CD8-positive, alpha-beta memory T cell (primary cell): ENCODE data around the gene AGPAT1. TPM values are rescaled to one million over a fixed set of nuclear protein-coding genes. Genes with fewer than 3 reads are reported as not detected.

Source experiments
- CTCF ChIA-PET: fragments of 350-600 bp; sonication (Branson Sonifier 250); formaldehyde crosslinking; loops from one replicate; lab custom pipeline; 2021; ENCODE audit warnings: antibody characterized with exemption; lab: Charles Lee
- POLR2A ChIA-PET: fragments of 350-600 bp; sonication (Branson Sonifier 250); formaldehyde crosslinking; loops from one replicate; lab custom pipeline; 2021; ENCODE audit warnings: antibody characterized with exemption; lab: Charles Lee
- DNase-seq, 5 donors: peaks; one replicate each; pipeline versions ENCODE4 v3.0.0 to v3.0.0-alpha.2; 2020 to 2022; ENCODE audit warnings: mixed read lengths in 1 of 5
- H3K27ac ChIP-seq: one replicate; pipeline ENCODE4 v1.7.0; 2013; ENCODE audit warnings: low read depth, mild to moderate bottlenecking, low read length, moderate library complexity
- H3K27me3 ChIP-seq: 2 replicates; pipeline ENCODE4 v1.7.0; 2013; ENCODE audit warnings: low read length, mild to moderate bottlenecking; ENCODE audit not compliant: insufficient read depth, poor library complexity, severe bottlenecking
- H3K36me3 ChIP-seq: 2 replicates; pipeline ENCODE4 v1.7.0; 2013; ENCODE audit warnings: mild to moderate bottlenecking, low read length, moderate library complexity; ENCODE audit not compliant: insufficient read depth
- H3K4me1 ChIP-seq: 2 replicates; pipeline ENCODE4 v1.7.0; 2013; ENCODE audit warnings: mild to moderate bottlenecking, low read length, moderate library complexity; ENCODE audit not compliant: insufficient read depth
- H3K4me3 ChIP-seq: 2 replicates; pipeline ENCODE4 v1.7.0; 2013; ENCODE audit warnings: mild to moderate bottlenecking, low read length
- H3K9me3 ChIP-seq: 2 replicates; pipeline ENCODE4 v1.7.0; 2013; ENCODE audit warnings: mild to moderate bottlenecking, low read length
- H3K27ac Mint-ChIP-seq, 8 donors: one replicate each; pipeline ENCODE4 v1.8.0; 2020 to 2021; ENCODE audit warnings: mixed read lengths in 8 of 8, mild to moderate bottlenecking in 6 of 8, inconsistent platforms in 3 of 8, moderate library complexity in 3 of 8
- H3K27me3 Mint-ChIP-seq, 2 donors: one replicate each; pipeline ENCODE4 v1.8.0; 2020 to 2021; ENCODE audit warnings: mixed read lengths in 2 of 2, mild to moderate bottlenecking in 1 of 2, moderate library complexity in 1 of 2
- H3K36me3 Mint-ChIP-seq, 3 donors: one replicate each; pipeline ENCODE4 v1.8.0; 2020 to 2021; ENCODE audit warnings: mixed read lengths in 3 of 3, inconsistent platforms in 1 of 3, mild to moderate bottlenecking in 1 of 3
- H3K4me1 Mint-ChIP-seq, 3 donors: one replicate each; pipeline ENCODE4 v1.8.0; 2020 to 2021; ENCODE audit warnings: mixed read lengths in 3 of 3, inconsistent platforms in 1 of 3, mild to moderate bottlenecking in 1 of 3
- H3K4me3 Mint-ChIP-seq, 7 donors: one replicate each; pipeline ENCODE4 v1.8.0; 2020 to 2021; ENCODE audit warnings: mixed read lengths in 7 of 7, mild to moderate bottlenecking in 6 of 7, moderate library complexity in 4 of 7, inconsistent platforms in 2 of 7
- H3K9me3 Mint-ChIP-seq, 5 donors: one replicate each; pipeline ENCODE4 v1.8.0; 2020 to 2022; ENCODE audit warnings: mixed read lengths in 5 of 5, mild to moderate bottlenecking in 3 of 5, moderate library complexity in 2 of 5, inconsistent platforms in 1 of 5
- polyA plus RNA-seq: library from polyadenylated mRNA; unstranded; fragments of 300-500 nt; fragmentation: Illumina TruSeq; gene quantifications from one replicate; pipeline ENCODE4 v1.2.3, GENCODE V29; 2021
- total RNA-seq, 2 experiments: library from RNA; stranded (reverse); gene quantifications; one replicate each; pipeline ENCODE4 v1.2.3, GENCODE V29; 2021

The AGPAT1 gene
- total and polyA plus RNA-seq, 3 experiments from 2014 or later: 23.5 to 42.6 (median 42.5) TPM

- no peak overlapping the region for H3K4me3 ChIP-seq
- no peak for DNase-seq
- H3K9me3 Mint-ChIP-seq: no peaks in the 10 kb centered on the region
- H3K27ac ChIP-seq: no peak overlapping the region
- H3K27ac Mint-ChIP-seq: peak overlapping the region in 2 of 8 donors; percentile 29 to 40
- H3K9me3 ChIP-seq: no peaks in the 10 kb centered on the region
- no peak overlapping the region for H3K4me3 Mint-ChIP-seq
- ChIA-PET POLR2A (no interaction called here), CTCF (interaction anchor here (1.0 kb wide), 1 partner anchor 8 kb away, joined by 3 read pairs; no protein-coding TSS in a partner anchor)
- peaks cover 6 to 88% (median 27%) of the 10 kb centered on the region in 3 donors for H3K36me3 Mint-ChIP-seq
- peaks cover 72% of the 10 kb centered on the region for H3K36me3 ChIP-seq
- peaks cover 13 to 33% (median 23%) of the 10 kb centered on the region in 3 donors for H3K4me1 Mint-ChIP-seq
- no peaks in the 10 kb centered on the region for H3K27me3 ChIP-seq
- peaks cover 0 to 1% of the 10 kb centered on the region in 2 donors for H3K27me3 Mint-ChIP-seq
- H3K4me1 ChIP-seq: peaks cover 5% of the 10 kb centered on the region
Measured at GRCh38 chr6:32120573-32121059, 55.3 kb downstream of the AGPAT1 start.

DNA sequence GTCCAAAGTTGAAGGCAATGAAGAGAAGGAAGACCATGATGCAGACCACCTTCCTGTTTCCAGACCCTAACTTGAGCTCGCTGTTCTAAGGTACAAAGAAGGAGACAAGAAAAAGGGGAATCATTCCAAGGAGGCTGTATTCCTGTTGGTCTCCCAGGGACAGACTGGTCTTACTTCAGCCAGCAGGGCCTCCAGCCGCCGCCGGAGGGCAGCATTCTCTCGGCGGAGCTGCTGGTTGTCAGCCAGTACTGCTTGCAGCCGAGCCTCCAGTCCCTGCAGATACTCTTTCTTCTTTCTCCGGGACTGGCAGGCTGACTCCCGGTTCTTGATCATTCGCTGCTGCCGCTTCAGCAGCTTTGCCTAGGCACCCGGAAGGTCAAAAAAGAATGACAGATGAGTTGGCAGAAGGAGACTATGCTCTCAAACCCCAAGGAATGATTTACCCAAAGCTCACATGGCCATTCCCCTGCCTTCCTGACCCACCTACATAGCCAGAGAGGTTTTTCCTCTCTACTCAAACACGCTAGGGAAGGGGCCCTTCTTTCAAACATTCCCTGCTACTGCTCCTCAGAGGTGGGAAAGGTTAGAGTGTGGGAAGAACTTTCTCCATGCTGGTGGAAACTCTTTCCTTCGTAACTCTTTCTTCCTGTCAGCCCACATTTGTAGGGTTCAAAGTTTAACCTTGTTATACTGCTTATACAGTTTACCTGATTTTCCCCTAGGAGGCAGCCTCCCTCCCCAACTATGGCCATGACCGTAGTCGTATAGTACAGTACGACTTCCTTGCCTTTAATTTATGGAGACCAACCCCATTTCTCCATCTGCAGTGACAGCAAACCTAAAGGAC, 56.9 kb downstream of the AGPAT1 start:
- H3K36me3 ChIP-seq: peaks cover 62% of the 10 kb centered on the region
- POLR2A ChIA-PET: interaction anchor here (1.2 kb wide), 1 partner anchor 76 kb away, joined by 4 read pairs; no protein-coding TSS in a partner anchor
- peak; percentile 48 to 75 (median 54) for DNase-seq
- H3K27ac Mint-ChIP-seq: peak overlapping the region in 7 of 8 donors; percentile 33 to 88 (median 71)
- H3K27me3 Mint-ChIP-seq: peaks cover 0 to 1% of the 10 kb centered on the region in 2 donors
- CTCF ChIA-PET: interaction anchor here (1.0 to 2.1 kb wide), 14 partner anchors 10 to 145 kb away, joined by 3 to 11 read pairs (median 4); partner anchors contain the start of genes ATF6B, EGFL8, GPSM3 and PRRT1
- H3K27me3 ChIP-seq: no peaks in the 10 kb centered on the region
- no peak overlapping the region for H3K4me3 ChIP-seq
- peak overlapping the region in 1 of 7 donors; percentile 45 for H3K4me3 Mint-ChIP-seq
- H3K27ac ChIP-seq: no peak overlapping the region
- H3K36me3 Mint-ChIP-seq: peaks cover 6 to 88% (median 27%) of the 10 kb centered on the region in 3 donors
- no peaks in the 10 kb centered on the region for H3K9me3 Mint-ChIP-seq
- H3K4me1 ChIP-seq: peaks cover 5% of the 10 kb centered on the region
- H3K9me3 ChIP-seq: no peaks in the 10 kb centered on the region
- peaks cover 6 to 26% (median 17%) of the 10 kb centered on the region in 3 donors for H3K4me1 Mint-ChIP-seq

Other genes with a start within 250 kb of the AGPAT1 start
- gene C2, start 248.4 kb downstream of the AGPAT1 start, total RNA-seq: under 1 TPM; 0.70 to 0.73 TPM
- not detected for gene C2, start 248.4 kb downstream of the AGPAT1 start, polyA plus RNA-seq
- gene CFB, start 230.0 kb downstream of the AGPAT1 start, total RNA-seq: under 1 TPM; 0.31 to 0.40 TPM
- gene CFB, start 230.0 kb downstream of the AGPAT1 start, polyA plus RNA-seq: 0.83 TPM
- gene NELFE, start 217.1 kb downstream of the AGPAT1 start, total RNA-seq: 10 to 100 TPM; 86.1 to 90.6 TPM
- 79.6 TPM for gene NELFE, start 217.1 kb downstream of the AGPAT1 start, polyA plus RNA-seq
- gene SKIC2, start 216.9 kb downstream of the AGPAT1 start, total RNA-seq: 100 to 1,000 TPM; 110 to 114 TPM
- gene SKIC2, start 216.9 kb downstream of the AGPAT1 start, polyA plus RNA-seq: 21.1 TPM
- gene DXO, start 203.9 kb downstream of the AGPAT1 start, total RNA-seq: 10 to 100 TPM; 13.8 to 15.8 TPM
- 16.8 TPM for gene DXO, start 203.9 kb downstream of the AGPAT1 start, polyA plus RNA-seq
- 1 to 10 TPM; 3.3 to 3.4 TPM for gene C4A, start 194.0 kb downstream of the AGPAT1 start, total RNA-seq
- gene C4A, start 194.0 kb downstream of the AGPAT1 start, polyA plus RNA-seq: 0.40 TPM
- gene C4B, start 161.3 kb downstream of the AGPAT1 start, total RNA-seq: 1 to 10 TPM; 2.2 to 3.7 TPM
- 0.70 TPM for gene C4B, start 161.3 kb downstream of the AGPAT1 start, polyA plus RNA-seq
- under 1 TPM; 0.37 to 0.40 TPM for gene CYP21A2, start 137.7 kb downstream of the AGPAT1 start, total RNA-seq
- not detected for gene CYP21A2, start 137.7 kb downstream of the AGPAT1 start, polyA plus RNA-seq
- gene TNXB, start 66.7 kb downstream of the AGPAT1 start, total RNA-seq: 1 to 10 TPM; 2.5 to 4.9 TPM
- not detected for gene TNXB, start 66.7 kb downstream of the AGPAT1 start, polyA plus RNA-seq
- gene ATF6B, start 47.8 kb downstream of the AGPAT1 start, total RNA-seq: 10 to 100 TPM; 72.5 to 74.4 TPM
- gene ATF6B, start 47.8 kb downstream of the AGPAT1 start, polyA plus RNA-seq: 20.7 TPM
- gene FKBPL, start 45.8 kb downstream of the AGPAT1 start, total RNA-seq: 1 to 10 TPM; 6.8 to 8.1 TPM
- gene FKBPL, start 45.8 kb downstream of the AGPAT1 start, polyA plus RNA-seq: 2.3 TPM
- gene PRRT1, start 24.1 kb downstream of the AGPAT1 start, total RNA-seq: under 1 TPM; 0.35 to 0.55 TPM
- gene PRRT1, start 24.1 kb downstream of the AGPAT1 start, polyA plus RNA-seq: 0.72 TPM
- gene PPT2, start 21.9 kb downstream of the AGPAT1 start, total RNA-seq: 10 to 100 TPM; 18.8 to 19.0 TPM
- gene PPT2, start 21.9 kb downstream of the AGPAT1 start, polyA plus RNA-seq: 10.0 TPM
- gene EGFL8, start 11.5 kb downstream of the AGPAT1 start, total RNA-seq: 1 to 10 TPM; 8.3 to 9.5 TPM
- not detected for gene EGFL8, start 11.5 kb downstream of the AGPAT1 start, polyA plus RNA-seq
- gene RNF5, start 2.3 kb upstream of the AGPAT1 start, total RNA-seq: 10 to 100 TPM; 52.7 to 52.9 TPM
- 110 TPM for gene RNF5, start 2.3 kb upstream of the AGPAT1 start, polyA plus RNA-seq
- gene AGER, start 8.2 kb upstream of the AGPAT1 start, total RNA-seq: 10 to 100 TPM; 11.9 to 12.5 TPM
- gene AGER, start 8.2 kb upstream of the AGPAT1 start, polyA plus RNA-seq: not detected
- 10 to 100 TPM; 63.5 to 69.4 TPM for gene PBX2, start 14.1 kb upstream of the AGPAT1 start, total RNA-seq
- gene PBX2, start 14.1 kb upstream of the AGPAT1 start, polyA plus RNA-seq: 2.2 TPM
- 10 to 100 TPM; 82.0 to 89.5 TPM for gene GPSM3, start 16.6 kb upstream of the AGPAT1 start, total RNA-seq
- gene GPSM3, start 16.6 kb upstream of the AGPAT1 start, polyA plus RNA-seq: 136 TPM
- 1 to 10 TPM; 1.3 to 1.4 TPM for gene NOTCH4, start 48.0 kb upstream of the AGPAT1 start, total RNA-seq
- 0.71 TPM for gene NOTCH4, start 48.0 kb upstream of the AGPAT1 start, polyA plus RNA-seq
- not detected for gene TSBP1, start 195.8 kb upstream of the AGPAT1 start, total RNA-seq
- not detected for gene TSBP1, start 195.8 kb upstream of the AGPAT1 start, polyA plus RNA-seq
- gene BTNL2, start 231.1 kb upstream of the AGPAT1 start, total RNA-seq: not detected
- gene BTNL2, start 231.1 kb upstream of the AGPAT1 start, polyA plus RNA-seq: not detected